Kidney (tissue), 22 donors: Measurements from ENCODE around the gene THAP5. TPM values are rescaled to one million over a fixed set of nuclear protein-coding genes. Genes with fewer than 3 reads are reported as not detected.
A peak's percentile ranks its signal among the peaks of the same experiment; 100 is the strongest.

ENCODE experiments used
- DNase-seq, 5 donors: peaks; one replicate each; pipeline ENCODE4 v3.0.0-alpha.2; 2013 to 2020
- FAIRE-seq: peaks from 2 replicates; lab custom pipeline; 2012; peaks lifted over from hg19 to GRCh38; lab: Jason Lieb, UNC
- H3K27ac ChIP-seq, 2 donors: one replicate each; pipeline ENCODE4 v1.7.0; 2013; ENCODE audit warnings: low read depth in 2 of 2, low read length in 2 of 2, inconsistent platforms in 1 of 2
- H3K27me3 ChIP-seq: one replicate; pipeline ENCODE4 v1.7.1; 2013; ENCODE audit warnings: low read length, inconsistent platforms; ENCODE audit not compliant: control insufficient read depth, insufficient read depth
- H3K36me3 ChIP-seq, 3 donors: one replicate each; pipeline versions ENCODE4 v1.7.0 to v1.7.1; 2013; ENCODE audit warnings: low read length in 3 of 3, control low read depth in 1 of 3, inconsistent platforms in 1 of 3; ENCODE audit not compliant: insufficient read depth in 3 of 3, control insufficient read depth in 2 of 3
- H3K4me1 ChIP-seq, 3 donors: one replicate each; pipeline versions ENCODE4 v1.7.0 to v1.7.1; 2013; ENCODE audit warnings: low read length in 3 of 3, inconsistent platforms in 1 of 3, low read depth in 1 of 3; ENCODE audit not compliant: control insufficient read depth in 2 of 3, insufficient read depth in 2 of 3
- H3K4me3 ChIP-seq, 3 donors: one replicate each; pipeline versions ENCODE4 v1.7.0 to v1.8.1; 2013; ENCODE audit warnings: low read length in 3 of 3, control low read depth in 1 of 3, inconsistent platforms in 1 of 3
- H3K9ac ChIP-seq, 3 donors: one replicate each; pipeline versions ENCODE4 v1.7.0 to v1.7.1; 2013; ENCODE audit warnings: low read length in 3 of 3, control low read depth in 1 of 3, inconsistent platforms in 1 of 3
- H3K9me3 ChIP-seq, 3 donors: one replicate each; pipeline versions ENCODE4 v1.7.0 to v1.7.1; 2013; ENCODE audit warnings: low read length in 3 of 3, control low read depth in 1 of 3, inconsistent platforms in 1 of 3; ENCODE audit not compliant: control insufficient read depth in 2 of 3, insufficient read depth in 1 of 3
- intact Hi-C: fragments of 100-400 bp; cut with DNase I; formaldehyde crosslinking; loops from one replicate; pipeline ENCODE4 v1.11.1; 2022
- long read RNA-seq, 10 donors: library from polyadenylated mRNA in 1 of 10; unstranded in 1 of 10; transcript quantifications; one replicate each; pipeline ENCODE4 v2.0.0 and lab custom pipeline, GENCODE V29; 2021 to 2026
- polyA plus RNA-seq: library from polyadenylated mRNA; stranded (reverse); fragments of 350-450 nt; fragmentation: Illumina TruSeq; extraction: RNeasy Lipid Tissue Mini Kit (QIAGEN cat#74804); gene quantifications from one replicate; pipeline ENCODE4 v1.2.3, GENCODE V29; 2014; ENCODE audit warnings: low read depth, low replicate concordance; ENCODE audit not compliant: insufficient read depth
- total RNA-seq: library from RNA; stranded (reverse); fragmentation: NEBNext Ultra II Directional; extraction: Animal tissue kit (Norgen Biotek cat#: 25700); gene quantifications from one replicate; pipeline ENCODE4 v1.2.1, GENCODE V29; 2021
- TF ChIP-seq, protein P1 (sequence below): IDR thresholded peaks from 3 replicates; pipeline ENCODE4 v1.5.1; 2012; ENCODE audit warnings: mild to moderate bottlenecking, moderate library complexity, borderline replicate concordance; ENCODE audit not compliant: insufficient read depth; ENCODE audit errors: extremely low read depth
- donor health status: control.
- donor health status: control.
- donor health status: control.
- donor health status: control.
- donor health status: control.
- donor health status: DM: yes; HTN: yes; CAD: no.
- donor health status: Normal renal cell carcinoma (clear cell type).

The THAP5 gene, protein sequence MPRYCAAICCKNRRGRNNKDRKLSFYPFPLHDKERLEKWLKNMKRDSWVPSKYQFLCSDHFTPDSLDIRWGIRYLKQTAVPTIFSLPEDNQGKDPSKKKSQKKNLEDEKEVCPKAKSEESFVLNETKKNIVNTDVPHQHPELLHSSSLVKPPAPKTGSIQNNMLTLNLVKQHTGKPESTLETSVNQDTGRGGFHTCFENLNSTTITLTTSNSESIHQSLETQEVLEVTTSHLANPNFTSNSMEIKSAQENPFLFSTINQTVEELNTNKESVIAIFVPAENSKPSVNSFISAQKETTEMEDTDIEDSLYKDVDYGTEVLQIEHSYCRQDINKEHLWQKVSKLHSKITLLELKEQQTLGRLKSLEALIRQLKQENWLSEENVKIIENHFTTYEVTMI
- total RNA-seq (32.6 TPM), polyA plus RNA-seq (9.4 TPM)
- long read RNA-seq, donor 1, transcript THAP5-203 (3 exons, 3,306 nt): major isoform, 10 of 11 reads
- long read RNA-seq, donor 1, partial matches to known transcripts: 0 of 11 reads
- long read RNA-seq, donor 1, other reads (novel, unspliced or antisense): 0 of 11 reads
- long read RNA-seq, donor 2, transcript THAP5-203 (3 exons, 3,306 nt): major isoform, 9 of 9 reads
- long read RNA-seq, donor 2, partial matches to known transcripts: 0 of 9 reads
- long read RNA-seq, donor 2, other reads (novel, unspliced or antisense): 0 of 9 reads
- long read RNA-seq, donor 3, transcript THAP5-203 (3 exons, 3,306 nt): major isoform, 9 of 11 reads
- long read RNA-seq, donor 3, partial matches to known transcripts: 0 of 11 reads
- long read RNA-seq, donor 3, other reads (novel, unspliced or antisense): 0 of 11 reads
- long read RNA-seq, donor 4, transcript THAP5-203 (3 exons, 3,306 nt): major isoform, 5 of 9 reads
- long read RNA-seq, donor 4, partial matches to known transcripts: 0 of 9 reads
- long read RNA-seq, donor 4, other reads (novel, unspliced or antisense): 0 of 9 reads
- long read RNA-seq, donor 5, partial matches to known transcripts: 0 of 4 reads
- long read RNA-seq, donor 5, other reads (novel, unspliced or antisense): 0 of 4 reads
- long read RNA-seq, donor 6, transcript THAP5-203 (3 exons, 3,306 nt): major isoform, 11 of 13 reads
- long read RNA-seq, donor 6, partial matches to known transcripts: 0 of 13 reads
- long read RNA-seq, donor 6, other reads (novel, unspliced or antisense): 0 of 13 reads
- long read RNA-seq, donor 7, transcript THAP5-203 (3 exons, 3,306 nt): major isoform, 12 of 18 reads
- long read RNA-seq, donor 7, partial matches to known transcripts: 0 of 18 reads
- long read RNA-seq, donor 7, other reads (novel, unspliced or antisense): 1 of 18 reads
- long read RNA-seq, donor 8, transcript THAP5-203 (3 exons, 3,306 nt): major isoform, 6 of 10 reads
- long read RNA-seq, donor 8, partial matches to known transcripts: 0 of 10 reads
- long read RNA-seq, donor 8, other reads (novel, unspliced or antisense): 0 of 10 reads
- long read RNA-seq, donor 9, transcript THAP5-203 (3 exons, 3,306 nt): major isoform, 5 of 11 reads
- long read RNA-seq, donor 9, partial matches to known transcripts: 0 of 11 reads
- long read RNA-seq, donor 9, other reads (novel, unspliced or antisense): 0 of 11 reads
- long read RNA-seq, donor 10, transcript THAP5-203 (3 exons, 3,306 nt): major isoform, 6 of 10 reads
- long read RNA-seq, donor 10, partial matches to known transcripts: 0 of 10 reads
- long read RNA-seq, donor 10, other reads (novel, unspliced or antisense): 0 of 10 reads

GRCh38 chr7:108569381-108570145 lies at the start of gene THAP5, which contains the start of gene DNAJB9:
Gene THAP5 (minus strand): TSS chr7:108569706. CDS start chr7:108569569, 137 bp downstream.
Gene DNAJB9 (plus strand): TSS chr7:108569874. CDS start chr7:108571727, 1,853 bp downstream.
- intact Hi-C loops: no loop called here
- H3K4me3 ChIP-seq: peak within 1 kb of the TSS; percentile 89 to 99 (median 98)
- no peaks in the 10 kb centered on the region for H3K27me3 ChIP-seq
- TF ChIP-seq, protein P1, sequence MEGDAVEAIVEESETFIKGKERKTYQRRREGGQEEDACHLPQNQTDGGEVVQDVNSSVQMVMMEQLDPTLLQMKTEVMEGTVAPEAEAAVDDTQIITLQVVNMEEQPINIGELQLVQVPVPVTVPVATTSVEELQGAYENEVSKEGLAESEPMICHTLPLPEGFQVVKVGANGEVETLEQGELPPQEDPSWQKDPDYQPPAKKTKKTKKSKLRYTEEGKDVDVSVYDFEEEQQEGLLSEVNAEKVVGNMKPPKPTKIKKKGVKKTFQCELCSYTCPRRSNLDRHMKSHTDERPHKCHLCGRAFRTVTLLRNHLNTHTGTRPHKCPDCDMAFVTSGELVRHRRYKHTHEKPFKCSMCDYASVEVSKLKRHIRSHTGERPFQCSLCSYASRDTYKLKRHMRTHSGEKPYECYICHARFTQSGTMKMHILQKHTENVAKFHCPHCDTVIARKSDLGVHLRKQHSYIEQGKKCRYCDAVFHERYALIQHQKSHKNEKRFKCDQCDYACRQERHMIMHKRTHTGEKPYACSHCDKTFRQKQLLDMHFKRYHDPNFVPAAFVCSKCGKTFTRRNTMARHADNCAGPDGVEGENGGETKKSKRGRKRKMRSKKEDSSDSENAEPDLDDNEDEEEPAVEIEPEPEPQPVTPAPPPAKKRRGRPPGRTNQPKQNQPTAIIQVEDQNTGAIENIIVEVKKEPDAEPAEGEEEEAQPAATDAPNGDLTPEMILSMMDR: no peak
- H3K27ac ChIP-seq: peak within 1 kb of the TSS; percentile 98 to 99
- DNase-seq (peak; percentile 99 to 100 (median 100)), FAIRE-seq (peak; percentile 85)
- H3K4me1 ChIP-seq: peaks cover 0 to 5% (median 2%) of the 10 kb centered on the region in 3 donors
- H3K9ac ChIP-seq: peak within 1 kb of the TSS; percentile 75 to 100 (median 98)
- peaks cover 0 to 16% (median 4%) of the 10 kb centered on the region in 3 donors for H3K36me3 ChIP-seq
- no peaks in the 10 kb centered on the region for H3K9me3 ChIP-seq

GRCh38 chr7:108618056-108618455 lies 48.5 kb upstream of the THAP5 start:
- TF ChIP-seq, protein P1: no peak
- Histone ChIP-seq H3K4me1 (peaks cover 0 to 4% (median 0%) of the 10 kb centered on the region in 3 donors), H3K27ac (no peak overlapping the region), H3K4me3 (no peak overlapping the region), H3K36me3 (no peaks in the 10 kb centered on the region), H3K27me3 (no peaks in the 10 kb centered on the region), H3K9ac (no peak overlapping the region), H3K9me3 (no peaks in the 10 kb centered on the region)
- FAIRE-seq (no peak), DNase-seq (no peak)
- intact Hi-C loops: no loop called here
